ENCODE measurements around the gene ANKRD60.
A peak's percentile ranks its signal among the peaks of the same experiment; 100 is the strongest.

- TF ChIP-seq, protein P1, sequence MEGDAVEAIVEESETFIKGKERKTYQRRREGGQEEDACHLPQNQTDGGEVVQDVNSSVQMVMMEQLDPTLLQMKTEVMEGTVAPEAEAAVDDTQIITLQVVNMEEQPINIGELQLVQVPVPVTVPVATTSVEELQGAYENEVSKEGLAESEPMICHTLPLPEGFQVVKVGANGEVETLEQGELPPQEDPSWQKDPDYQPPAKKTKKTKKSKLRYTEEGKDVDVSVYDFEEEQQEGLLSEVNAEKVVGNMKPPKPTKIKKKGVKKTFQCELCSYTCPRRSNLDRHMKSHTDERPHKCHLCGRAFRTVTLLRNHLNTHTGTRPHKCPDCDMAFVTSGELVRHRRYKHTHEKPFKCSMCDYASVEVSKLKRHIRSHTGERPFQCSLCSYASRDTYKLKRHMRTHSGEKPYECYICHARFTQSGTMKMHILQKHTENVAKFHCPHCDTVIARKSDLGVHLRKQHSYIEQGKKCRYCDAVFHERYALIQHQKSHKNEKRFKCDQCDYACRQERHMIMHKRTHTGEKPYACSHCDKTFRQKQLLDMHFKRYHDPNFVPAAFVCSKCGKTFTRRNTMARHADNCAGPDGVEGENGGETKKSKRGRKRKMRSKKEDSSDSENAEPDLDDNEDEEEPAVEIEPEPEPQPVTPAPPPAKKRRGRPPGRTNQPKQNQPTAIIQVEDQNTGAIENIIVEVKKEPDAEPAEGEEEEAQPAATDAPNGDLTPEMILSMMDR (IDR thresholded peaks at IDR 0.05), result peak; percentile 100
- no peak for TF ChIP-seq RNF2 (IDR thresholded peaks at IDR 0.05; ENCODE audit: borderline replicate concordance, low read depth)
- TF ChIP-seq, protein P2, sequence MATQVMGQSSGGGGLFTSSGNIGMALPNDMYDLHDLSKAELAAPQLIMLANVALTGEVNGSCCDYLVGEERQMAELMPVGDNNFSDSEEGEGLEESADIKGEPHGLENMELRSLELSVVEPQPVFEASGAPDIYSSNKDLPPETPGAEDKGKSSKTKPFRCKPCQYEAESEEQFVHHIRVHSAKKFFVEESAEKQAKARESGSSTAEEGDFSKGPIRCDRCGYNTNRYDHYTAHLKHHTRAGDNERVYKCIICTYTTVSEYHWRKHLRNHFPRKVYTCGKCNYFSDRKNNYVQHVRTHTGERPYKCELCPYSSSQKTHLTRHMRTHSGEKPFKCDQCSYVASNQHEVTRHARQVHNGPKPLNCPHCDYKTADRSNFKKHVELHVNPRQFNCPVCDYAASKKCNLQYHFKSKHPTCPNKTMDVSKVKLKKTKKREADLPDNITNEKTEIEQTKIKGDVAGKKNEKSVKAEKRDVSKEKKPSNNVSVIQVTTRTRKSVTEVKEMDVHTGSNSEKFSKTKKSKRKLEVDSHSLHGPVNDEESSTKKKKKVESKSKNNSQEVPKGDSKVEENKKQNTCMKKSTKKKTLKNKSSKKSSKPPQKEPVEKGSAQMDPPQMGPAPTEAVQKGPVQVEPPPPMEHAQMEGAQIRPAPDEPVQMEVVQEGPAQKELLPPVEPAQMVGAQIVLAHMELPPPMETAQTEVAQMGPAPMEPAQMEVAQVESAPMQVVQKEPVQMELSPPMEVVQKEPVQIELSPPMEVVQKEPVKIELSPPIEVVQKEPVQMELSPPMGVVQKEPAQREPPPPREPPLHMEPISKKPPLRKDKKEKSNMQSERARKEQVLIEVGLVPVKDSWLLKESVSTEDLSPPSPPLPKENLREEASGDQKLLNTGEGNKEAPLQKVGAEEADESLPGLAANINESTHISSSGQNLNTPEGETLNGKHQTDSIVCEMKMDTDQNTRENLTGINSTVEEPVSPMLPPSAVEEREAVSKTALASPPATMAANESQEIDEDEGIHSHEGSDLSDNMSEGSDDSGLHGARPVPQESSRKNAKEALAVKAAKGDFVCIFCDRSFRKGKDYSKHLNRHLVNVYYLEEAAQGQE (IDR thresholded peaks at IDR 0.05), result no peak
These were observed 18.6 kb downstream of the ANKRD60 start for GRCh38 chr20:58209652-58210397.

All from A549 (cell line).